ENCODE results near the gene IFRD1. TPM values are rescaled to one million over a fixed set of nuclear protein-coding genes. Genes with fewer than 3 reads are reported as not detected.
A peak's percentile ranks its signal among the peaks of the same experiment; 100 is the strongest.

IFRD1 gene
- 15.1 TPM for total RNA-seq

- peaks cover 15 to 35% (median 23%) of the 10 kb centered on the region in 3 donors for H3K4me1 ChIP-seq (ENCODE audit: control insufficient read depth in 3 of 3, insufficient read depth in 3 of 3, low read length in 3 of 3)
- H3K27ac ChIP-seq (ENCODE audit: low read depth, low read length) = peak within 1 kb of the TSS; percentile 99
- peaks cover 0 to 4% (median 0%) of the 10 kb centered on the region in 3 donors for H3K36me3 ChIP-seq (ENCODE audit: control insufficient read depth in 3 of 3, insufficient read depth in 3 of 3, low read length in 3 of 3)
Observed at GRCh38 chr7:112449902-112450806, at the start of gene IFRD1. Gene IFRD1, plus strand, starts transcription at chr7:112450460. Its CDS starts 229 bp downstream, at chr7:112450689.

GRCh38 chr7:112404321-112404720, 45.9 kb upstream of the IFRD1 start:
- no peaks in the 10 kb centered on the region for H3K36me3 ChIP-seq (ENCODE audit: control insufficient read depth in 3 of 3, insufficient read depth in 3 of 3, low read length in 3 of 3)
- no peaks in the 10 kb centered on the region for H3K27me3 ChIP-seq (ENCODE audit: control insufficient read depth in 3 of 3, insufficient read depth in 3 of 3, low read length in 3 of 3)
- H3K4me1 ChIP-seq (ENCODE audit: control insufficient read depth in 3 of 3, insufficient read depth in 3 of 3, low read length in 3 of 3) = no peaks in the 10 kb centered on the region
- H3K9ac ChIP-seq (ENCODE audit: low read depth in 1 of 3, low read length in 3 of 3) = no peak overlapping the region
- H3K4me3 ChIP-seq (ENCODE audit: low read length in 3 of 3) = no peak overlapping the region
- no peaks in the 10 kb centered on the region for H3K9me3 ChIP-seq (ENCODE audit: control insufficient read depth in 3 of 3, low read length in 3 of 3)
- H3K27ac ChIP-seq (ENCODE audit: low read depth, low read length) = no peak overlapping the region

More at GRCh38 chr7:112449902-112450806, at the start of gene IFRD1:
- peak within 1 kb of the TSS; percentile 98 to 99 (median 99) for H3K9ac ChIP-seq (ENCODE audit: low read depth in 1 of 3, low read length in 3 of 3)
- H3K27me3 ChIP-seq (ENCODE audit: control insufficient read depth in 3 of 3, insufficient read depth in 3 of 3, low read length in 3 of 3) = no peaks in the 10 kb centered on the region
- H3K4me3 ChIP-seq (ENCODE audit: low read length in 3 of 3) = peak within 1 kb of the TSS; percentile 88 to 97 (median 94)
- no peaks in the 10 kb centered on the region for H3K9me3 ChIP-seq (ENCODE audit: control insufficient read depth in 3 of 3, low read length in 3 of 3)

GRCh38 chr7:112405286-112405685, 45.0 kb upstream of the IFRD1 start:
- no peak overlapping the region for H3K4me3 ChIP-seq (ENCODE audit: low read length in 3 of 3)
- H3K27me3 ChIP-seq (ENCODE audit: control insufficient read depth in 3 of 3, insufficient read depth in 3 of 3, low read length in 3 of 3) = no peaks in the 10 kb centered on the region
- H3K9ac ChIP-seq (ENCODE audit: low read depth in 1 of 3, low read length in 3 of 3) = no peak overlapping the region
- no peak overlapping the region for H3K27ac ChIP-seq (ENCODE audit: low read depth, low read length)
- no peaks in the 10 kb centered on the region for H3K36me3 ChIP-seq (ENCODE audit: control insufficient read depth in 3 of 3, insufficient read depth in 3 of 3, low read length in 3 of 3)
- no peaks in the 10 kb centered on the region for H3K4me1 ChIP-seq (ENCODE audit: control insufficient read depth in 3 of 3, insufficient read depth in 3 of 3, low read length in 3 of 3)
- no peaks in the 10 kb centered on the region for H3K9me3 ChIP-seq (ENCODE audit: control insufficient read depth in 3 of 3, low read length in 3 of 3)

- H3K4me1 ChIP-seq (ENCODE audit: control insufficient read depth in 3 of 3, insufficient read depth in 3 of 3, low read length in 3 of 3) = no peaks in the 10 kb centered on the region
- no peak overlapping the region for H3K9ac ChIP-seq (ENCODE audit: low read depth in 1 of 3, low read length in 3 of 3)
- H3K9me3 ChIP-seq (ENCODE audit: control insufficient read depth in 3 of 3, low read length in 3 of 3) = no peaks in the 10 kb centered on the region
- no peak overlapping the region for H3K4me3 ChIP-seq (ENCODE audit: low read length in 3 of 3)
- H3K27me3 ChIP-seq (ENCODE audit: control insufficient read depth in 3 of 3, insufficient read depth in 3 of 3, low read length in 3 of 3) = no peaks in the 10 kb centered on the region
- H3K36me3 ChIP-seq (ENCODE audit: control insufficient read depth in 3 of 3, insufficient read depth in 3 of 3, low read length in 3 of 3) = no peaks in the 10 kb centered on the region
- no peak overlapping the region for H3K27ac ChIP-seq (ENCODE audit: low read depth, low read length)
Observed at GRCh38 chr7:112407261-112407660, 43.0 kb upstream of the IFRD1 start.

GRCh38 chr7:112410092-112410491, 40.2 kb upstream of the IFRD1 start:
- H3K27ac ChIP-seq (ENCODE audit: low read depth, low read length) = no peak overlapping the region
- no peak overlapping the region for H3K4me3 ChIP-seq (ENCODE audit: low read length in 3 of 3)
- H3K9ac ChIP-seq (ENCODE audit: low read depth in 1 of 3, low read length in 3 of 3) = no peak overlapping the region
- H3K27me3 ChIP-seq (ENCODE audit: control insufficient read depth in 3 of 3, insufficient read depth in 3 of 3, low read length in 3 of 3) = no peaks in the 10 kb centered on the region
- no peaks in the 10 kb centered on the region for H3K9me3 ChIP-seq (ENCODE audit: control insufficient read depth in 3 of 3, low read length in 3 of 3)
- no peaks in the 10 kb centered on the region for H3K36me3 ChIP-seq (ENCODE audit: control insufficient read depth in 3 of 3, insufficient read depth in 3 of 3, low read length in 3 of 3)
- H3K4me1 ChIP-seq (ENCODE audit: control insufficient read depth in 3 of 3, insufficient read depth in 3 of 3, low read length in 3 of 3) = no peaks in the 10 kb centered on the region

GRCh38 chr7:112411186-112411795, 39.0 kb upstream of the IFRD1 start:
- peak overlapping the region in 1 of 3 donors; percentile 14 for H3K9ac ChIP-seq (ENCODE audit: low read depth in 1 of 3, low read length in 3 of 3)
- H3K27me3 ChIP-seq (ENCODE audit: control insufficient read depth in 3 of 3, insufficient read depth in 3 of 3, low read length in 3 of 3) = no peaks in the 10 kb centered on the region
- no peak overlapping the region for H3K27ac ChIP-seq (ENCODE audit: low read depth, low read length)

GRCh38 chr7:112414855-112415490, 35.3 kb upstream of the IFRD1 start:
- H3K9ac ChIP-seq (ENCODE audit: low read depth in 1 of 3, low read length in 3 of 3) = no peak overlapping the region
- no peaks in the 10 kb centered on the region for H3K4me1 ChIP-seq (ENCODE audit: control insufficient read depth in 3 of 3, insufficient read depth in 3 of 3, low read length in 3 of 3)
- H3K36me3 ChIP-seq (ENCODE audit: control insufficient read depth in 3 of 3, insufficient read depth in 3 of 3, low read length in 3 of 3) = no peaks in the 10 kb centered on the region
- no peak overlapping the region for H3K4me3 ChIP-seq (ENCODE audit: low read length in 3 of 3)
- H3K27ac ChIP-seq (ENCODE audit: low read depth, low read length) = no peak overlapping the region
- no peaks in the 10 kb centered on the region for H3K27me3 ChIP-seq (ENCODE audit: control insufficient read depth in 3 of 3, insufficient read depth in 3 of 3, low read length in 3 of 3)
- no peaks in the 10 kb centered on the region for H3K9me3 ChIP-seq (ENCODE audit: control insufficient read depth in 3 of 3, low read length in 3 of 3)

More at GRCh38 chr7:112411186-112411795, 39.0 kb upstream of the IFRD1 start:
- H3K9me3 ChIP-seq (ENCODE audit: control insufficient read depth in 3 of 3, low read length in 3 of 3) = no peaks in the 10 kb centered on the region
- H3K36me3 ChIP-seq (ENCODE audit: control insufficient read depth in 3 of 3, insufficient read depth in 3 of 3, low read length in 3 of 3) = no peaks in the 10 kb centered on the region
- no peak overlapping the region for H3K4me3 ChIP-seq (ENCODE audit: low read length in 3 of 3)
- H3K4me1 ChIP-seq (ENCODE audit: control insufficient read depth in 3 of 3, insufficient read depth in 3 of 3, low read length in 3 of 3) = no peaks in the 10 kb centered on the region

- Histone ChIP-seq H3K4me1 (ENCODE audit: control insufficient read depth in 3 of 3, insufficient read depth in 3 of 3, low read length in 3 of 3) (no peaks in the 10 kb centered on the region), H3K27ac (ENCODE audit: low read depth, low read length) (no peak overlapping the region), H3K27me3 (ENCODE audit: control insufficient read depth in 3 of 3, insufficient read depth in 3 of 3, low read length in 3 of 3) (no peaks in the 10 kb centered on the region), H3K9me3 (ENCODE audit: control insufficient read depth in 3 of 3, low read length in 3 of 3) (no peaks in the 10 kb centered on the region), H3K36me3 (ENCODE audit: control insufficient read depth in 3 of 3, insufficient read depth in 3 of 3, low read length in 3 of 3) (no peaks in the 10 kb centered on the region), H3K4me3 (ENCODE audit: low read length in 3 of 3) (no peak overlapping the region), H3K9ac (ENCODE audit: low read depth in 1 of 3, low read length in 3 of 3) (no peak overlapping the region)
Observed at GRCh38 chr7:112416127-112416526, 34.1 kb upstream of the IFRD1 start.

GRCh38 chr7:112419543-112420130, 30.6 kb upstream of the IFRD1 start:
- no peaks in the 10 kb centered on the region for H3K36me3 ChIP-seq (ENCODE audit: control insufficient read depth in 3 of 3, insufficient read depth in 3 of 3, low read length in 3 of 3)
- H3K4me3 ChIP-seq (ENCODE audit: low read length in 3 of 3) = no peak overlapping the region
- H3K27ac ChIP-seq (ENCODE audit: low read depth, low read length) = no peak overlapping the region
- H3K4me1 ChIP-seq (ENCODE audit: control insufficient read depth in 3 of 3, insufficient read depth in 3 of 3, low read length in 3 of 3) = peaks cover 5 to 15% (median 12%) of the 10 kb centered on the region in 3 donors
- no peak overlapping the region for H3K9ac ChIP-seq (ENCODE audit: low read depth in 1 of 3, low read length in 3 of 3)
- no peaks in the 10 kb centered on the region for H3K9me3 ChIP-seq (ENCODE audit: control insufficient read depth in 3 of 3, low read length in 3 of 3)
- H3K27me3 ChIP-seq (ENCODE audit: control insufficient read depth in 3 of 3, insufficient read depth in 3 of 3, low read length in 3 of 3) = no peaks in the 10 kb centered on the region

Measured in skeletal muscle tissue (tissue), 4 donors.